Adrenal gland (tissue), 5 donors: ENCODE measurements around the gene DCX.

Source experiments
- POLR2A ChIP-seq, 2 donors: fragments of 450-650 bp; IDR thresholded peaks; one replicate each; pipeline ENCODE4 v1.6.1; 2017; ENCODE audit warnings: antibody characterized with exemption in 2 of 2, mild to moderate bottlenecking in 2 of 2, moderate library complexity in 1 of 2
- TF ChIP-seq, protein P1 (sequence below), 6 experiments: fragments of 450-650 bp in 4 of 6; fragments of 200-600 bp in 2 of 6; sonication (generic) in 1 of 6; IDR thresholded peaks; 1 replicate in 5 of 6; 2 replicates in 1 of 6; pipeline versions ENCODE4 v1.5.1 to v1.8.0; 2016 to 2021; ENCODE audit warnings: antibody characterized with exemption in 6 of 6, mild to moderate bottlenecking in 2 of 6, moderate library complexity in 1 of 6
- donor health status: DM: no; HTN: no; CAD: no.

DNA sequence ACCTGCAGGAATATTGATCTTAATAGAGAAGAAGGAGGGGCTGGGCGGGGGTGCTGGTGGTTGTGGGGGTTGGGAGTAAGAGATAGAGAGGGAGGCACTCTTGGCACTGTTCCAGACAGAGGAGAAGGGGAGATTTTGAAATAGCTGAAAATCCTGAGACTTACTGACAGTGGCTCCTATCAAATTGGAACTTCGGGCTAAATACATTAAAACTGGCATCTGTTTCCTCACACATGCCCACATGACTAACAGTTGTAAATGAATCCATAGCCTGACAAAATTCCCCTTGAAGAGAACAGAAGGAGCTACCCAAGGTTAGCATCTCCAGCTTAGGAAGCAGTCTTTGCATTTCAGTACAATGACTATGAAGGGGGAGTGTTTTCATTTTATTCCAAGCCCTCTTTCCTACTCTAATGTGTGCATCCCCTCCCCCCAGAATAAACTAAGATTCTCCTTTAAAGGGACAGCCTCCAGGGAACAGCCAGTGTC lies 1.4 kb downstream of the DCX start:
- TF ChIP-seq, protein P1, sequence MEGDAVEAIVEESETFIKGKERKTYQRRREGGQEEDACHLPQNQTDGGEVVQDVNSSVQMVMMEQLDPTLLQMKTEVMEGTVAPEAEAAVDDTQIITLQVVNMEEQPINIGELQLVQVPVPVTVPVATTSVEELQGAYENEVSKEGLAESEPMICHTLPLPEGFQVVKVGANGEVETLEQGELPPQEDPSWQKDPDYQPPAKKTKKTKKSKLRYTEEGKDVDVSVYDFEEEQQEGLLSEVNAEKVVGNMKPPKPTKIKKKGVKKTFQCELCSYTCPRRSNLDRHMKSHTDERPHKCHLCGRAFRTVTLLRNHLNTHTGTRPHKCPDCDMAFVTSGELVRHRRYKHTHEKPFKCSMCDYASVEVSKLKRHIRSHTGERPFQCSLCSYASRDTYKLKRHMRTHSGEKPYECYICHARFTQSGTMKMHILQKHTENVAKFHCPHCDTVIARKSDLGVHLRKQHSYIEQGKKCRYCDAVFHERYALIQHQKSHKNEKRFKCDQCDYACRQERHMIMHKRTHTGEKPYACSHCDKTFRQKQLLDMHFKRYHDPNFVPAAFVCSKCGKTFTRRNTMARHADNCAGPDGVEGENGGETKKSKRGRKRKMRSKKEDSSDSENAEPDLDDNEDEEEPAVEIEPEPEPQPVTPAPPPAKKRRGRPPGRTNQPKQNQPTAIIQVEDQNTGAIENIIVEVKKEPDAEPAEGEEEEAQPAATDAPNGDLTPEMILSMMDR (IDR thresholded peaks at IDR 0.05): no peak
- no peak for TF ChIP-seq POLR2A (IDR thresholded peaks at IDR 0.05)
